Endometrium (tissue), 2 donors: ENCODE measurements around the gene PPEF2.
"Not testable (repeated sequence)": the region's sequence is repeated elsewhere in the genome, so short reads cannot be mapped to it uniquely, and the experiment has no call there.

Experiments
- FAIRE-seq: peaks from 2 replicates; lab custom pipeline; 2012; peaks lifted over from hg19 to GRCh38; lab: Jason Lieb, UNC
- donor health status: control.
- donor health status: control.

The PPEF2 gene

GRCh38 chr4:75895744-75896314 lies 6.4 kb downstream of the PPEF2 start:
- FAIRE-seq: no peak

- FAIRE-seq: no peak
Observed at GRCh38 chr4:75892508-75892907, 9.7 kb downstream of the PPEF2 start.

- FAIRE-seq: no peak
Observed at GRCh38 chr4:75891611-75892010, 10.6 kb downstream of the PPEF2 start.

- FAIRE-seq: no peak
Observed at GRCh38 chr4:75889537-75890199, 12.6 kb downstream of the PPEF2 start.

GRCh38 chr4:75886104-75886503 lies 16.1 kb downstream of the PPEF2 start:
- no peak for FAIRE-seq

GRCh38 chr4:75881476-75881875 lies 20.8 kb downstream of the PPEF2 start:
- no peak for FAIRE-seq

- no peak for FAIRE-seq
Observed at GRCh38 chr4:75880278-75880677, 22.0 kb downstream of the PPEF2 start.

GRCh38 chr4:75878246-75878756 lies 24.0 kb downstream of the PPEF2 start:
- no peak for FAIRE-seq

GRCh38 chr4:75876218-75876617 lies 26.0 kb downstream of the PPEF2 start:
- FAIRE-seq: no peak

GRCh38 chr4:75869100-75869499 lies 33.2 kb downstream of the PPEF2 start:
- no peak for FAIRE-seq

- FAIRE-seq: no peak
Observed at GRCh38 chr4:75867130-75867529, 35.1 kb downstream of the PPEF2 start.

- no peak for FAIRE-seq
Observed at GRCh38 chr4:75860606-75861005, 41.6 kb downstream of the PPEF2 start.

- FAIRE-seq: no peak
Observed at GRCh38 chr4:75858721-75859120, 43.5 kb downstream of the PPEF2 start.

GRCh38 chr4:75849461-75849860 lies 52.8 kb downstream of the PPEF2 start:
- FAIRE-seq: no peak

- no peak for FAIRE-seq
Observed at GRCh38 chr4:75848891-75849290, 53.4 kb downstream of the PPEF2 start.

- not testable (repeated sequence) for FAIRE-seq
Observed at GRCh38 chr4:75848171-75848760, 54.0 kb downstream of the PPEF2 start.

- FAIRE-seq: no peak
Observed at GRCh38 chr4:75845992-75846391, 56.3 kb downstream of the PPEF2 start.

GRCh38 chr4:75844151-75844662 lies 58.0 kb downstream of the PPEF2 start:
- FAIRE-seq: no peak

GRCh38 chr4:75843596-75843995 lies 58.7 kb downstream of the PPEF2 start:
- FAIRE-seq: no peak

GRCh38 chr4:75841641-75842520 lies 60.4 kb downstream of the PPEF2 start:
- no peak for FAIRE-seq

- no peak for FAIRE-seq
Observed at GRCh38 chr4:75834772-75835154, 67.5 kb downstream of the PPEF2 start.

GRCh38 chr4:75834095-75834771 lies 68.0 kb downstream of the PPEF2 start:
- FAIRE-seq: no peak
